HUDEP-2 (cell line): ENCODE measurements around the gene MACROD2.

Source experiments
- DNase-seq, 76 experiments: peaks; one replicate each; lab custom pipeline; 2025; ENCODE audit not compliant: unreplicated experiment in 76 of 76; lab: John Stamatoyannopoulos, UW

The MACROD2 gene

GRCh38 chr20:14727485-14728150 lies 732.3 kb downstream of the MACROD2 start:
- DNase-seq: no peak

- no peak for DNase-seq
Measured at GRCh38 chr20:14729390-14729789, 734.1 kb downstream of the MACROD2 start.

GRCh38 chr20:14732343-14732742 lies 737.0 kb downstream of the MACROD2 start:
- DNase-seq: no peak

- no peak for DNase-seq
Measured at GRCh38 chr20:14732996-14733395, 737.7 kb downstream of the MACROD2 start.

- DNase-seq: no peak
Measured at GRCh38 chr20:14740380-14740779, 745.1 kb downstream of the MACROD2 start.

GRCh38 chr20:14741616-14742015 lies 746.3 kb downstream of the MACROD2 start:
- DNase-seq: no peak

GRCh38 chr20:14744723-14745122 lies 749.4 kb downstream of the MACROD2 start:
- DNase-seq: no peak

- no peak for DNase-seq
Measured at GRCh38 chr20:14745830-14746229, 750.5 kb downstream of the MACROD2 start.

GRCh38 chr20:14751191-14751590 lies 755.9 kb downstream of the MACROD2 start:
- no peak for DNase-seq

- no peak for DNase-seq
Measured at GRCh38 chr20:14757728-14758127, 762.4 kb downstream of the MACROD2 start.

- DNase-seq: no peak
Measured at GRCh38 chr20:14758356-14758755, 763.0 kb downstream of the MACROD2 start.

GRCh38 chr20:14759979-14760378 lies 764.7 kb downstream of the MACROD2 start:
- DNase-seq: no peak

- no peak for DNase-seq
Measured at GRCh38 chr20:14761903-14762302, 766.6 kb downstream of the MACROD2 start.

GRCh38 chr20:14764511-14765369 lies 769.4 kb downstream of the MACROD2 start:
- no peak for DNase-seq

GRCh38 chr20:14765370-14765701 lies 770.0 kb downstream of the MACROD2 start:
- no peak for DNase-seq

GRCh38 chr20:14773486-14773885 lies 778.2 kb downstream of the MACROD2 start:
- DNase-seq: no peak

GRCh38 chr20:14775778-14776177 lies 780.5 kb downstream of the MACROD2 start:
- no peak for DNase-seq

- DNase-seq: no peak
Measured at GRCh38 chr20:14777591-14777990, 782.3 kb downstream of the MACROD2 start.

GRCh38 chr20:14778096-14778495 lies 782.8 kb downstream of the MACROD2 start:
- no peak for DNase-seq

- DNase-seq: no peak
Measured at GRCh38 chr20:14778875-14779274, 783.6 kb downstream of the MACROD2 start.

GRCh38 chr20:14780508-14780907 lies 785.2 kb downstream of the MACROD2 start:
- DNase-seq: no peak

GRCh38 chr20:14782731-14783130 lies 787.4 kb downstream of the MACROD2 start:
- DNase-seq: no peak
